Measurements from ENCODE around the gene ARHGAP15.

Gene ARHGAP15

GRCh38 chr2:143312441-143312840 is 183.2 kb downstream of the ARHGAP15 start:
- TF ChIP-seq CTCF (IDR thresholded peaks at IDR 0.05), result no peak
- Mint-ChIP-seq H3K4me3 (no peak overlapping the region), H3K4me1 (peaks cover 3% of the 10 kb centered on the region), H3K36me3 (ENCODE audit: low read depth) (no peaks in the 10 kb centered on the region), H3K27ac (no peak overlapping the region), H3K27me3 (ENCODE audit: low read depth, poor library complexity) (no peaks in the 10 kb centered on the region), H3K9me3 (no peaks in the 10 kb centered on the region)
- no peak for DNase-seq

GRCh38 chr2:143313861-143314260 is 184.6 kb downstream of the ARHGAP15 start:
- Mint-ChIP-seq H3K27me3 (ENCODE audit: low read depth, poor library complexity) (no peaks in the 10 kb centered on the region), H3K36me3 (ENCODE audit: low read depth) (no peaks in the 10 kb centered on the region)
- TF ChIP-seq CTCF (IDR thresholded peaks at IDR 0.05), result no peak

DNA sequence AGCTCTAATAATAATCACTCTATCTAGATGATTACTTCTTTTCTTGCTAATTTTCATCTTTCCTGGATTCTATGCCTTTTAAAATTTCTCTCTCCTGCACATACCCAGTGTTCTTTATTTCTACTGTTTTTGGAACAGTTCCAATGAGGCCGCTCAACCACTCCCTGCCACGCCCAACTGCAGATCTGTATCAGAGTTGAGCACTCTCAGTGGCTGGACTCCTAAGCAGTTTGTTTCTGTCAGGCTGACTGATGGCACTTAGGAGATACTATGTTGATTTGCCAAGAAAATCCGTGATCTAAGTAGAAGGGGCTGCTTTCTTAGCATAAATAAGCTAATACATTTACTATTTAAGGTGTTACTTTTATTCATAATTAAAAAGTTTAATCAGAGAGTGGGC is 192.8 kb downstream of the ARHGAP15 start:
- Mint-ChIP-seq H3K27me3 (ENCODE audit: low read depth, poor library complexity) (no peaks in the 10 kb centered on the region), H3K4me1 (no peaks in the 10 kb centered on the region)

More at GRCh38 chr2:143313861-143314260, 184.6 kb downstream of the ARHGAP15 start:
- no peaks in the 10 kb centered on the region for H3K9me3 Mint-ChIP-seq
- H3K4me1 Mint-ChIP-seq, result peaks cover 3% of the 10 kb centered on the region
- no peak overlapping the region for H3K4me3 Mint-ChIP-seq
- DNase-seq, result no peak
- no peak overlapping the region for H3K27ac Mint-ChIP-seq

DNA sequence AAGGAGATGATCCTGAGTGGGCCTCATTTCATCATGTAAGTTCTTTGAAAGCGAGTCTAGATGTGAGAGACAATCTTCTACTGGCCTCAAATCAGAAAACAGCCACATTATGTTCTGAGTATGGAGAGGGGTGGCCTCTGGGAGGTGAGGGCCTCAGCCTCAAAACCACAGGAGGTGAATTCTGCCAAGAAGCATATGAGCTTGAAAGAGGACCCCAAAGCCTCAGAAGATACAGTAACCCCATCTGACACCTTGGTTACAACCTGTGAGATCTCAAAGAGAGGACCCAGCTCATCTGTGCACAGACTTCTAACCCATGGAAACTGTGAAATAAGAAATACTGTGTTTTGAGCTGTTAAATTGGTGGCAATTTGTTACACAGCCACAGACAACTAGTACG is 200.1 kb downstream of the ARHGAP15 start:
- Mint-ChIP-seq H3K4me1 (no peaks in the 10 kb centered on the region), H3K27me3 (ENCODE audit: low read depth, poor library complexity) (no peaks in the 10 kb centered on the region), H3K4me3 (no peak overlapping the region), H3K36me3 (ENCODE audit: low read depth) (no peaks in the 10 kb centered on the region), H3K9me3 (no peaks in the 10 kb centered on the region), H3K27ac (no peak overlapping the region)
- no peak for DNase-seq
- no peak for TF ChIP-seq CTCF (IDR thresholded peaks at IDR 0.05)

More for the DNA sequence above, 192.8 kb downstream of the ARHGAP15 start:
- Mint-ChIP-seq H3K4me3 (no peak overlapping the region), H3K36me3 (ENCODE audit: low read depth) (no peaks in the 10 kb centered on the region), H3K27ac (no peak overlapping the region), H3K9me3 (no peaks in the 10 kb centered on the region)
- no peak for DNase-seq
- no peak for TF ChIP-seq CTCF (IDR thresholded peaks at IDR 0.05)

GRCh38 chr2:143333168-143333791 is 204.1 kb downstream of the ARHGAP15 start:
- DNase-seq, result no peak
- TF ChIP-seq CTCF (IDR thresholded peaks at IDR 0.05), result no peak
- no peaks in the 10 kb centered on the region for H3K27me3 Mint-ChIP-seq (ENCODE audit: low read depth, poor library complexity)
- H3K36me3 Mint-ChIP-seq (ENCODE audit: low read depth), result no peaks in the 10 kb centered on the region
- no peak overlapping the region for H3K27ac Mint-ChIP-seq
- no peaks in the 10 kb centered on the region for H3K9me3 Mint-ChIP-seq
- no peak overlapping the region for H3K4me3 Mint-ChIP-seq
- no peaks in the 10 kb centered on the region for H3K4me1 Mint-ChIP-seq

- H3K27ac Mint-ChIP-seq, result no peak overlapping the region
- no peaks in the 10 kb centered on the region for H3K4me1 Mint-ChIP-seq
- no peaks in the 10 kb centered on the region for H3K36me3 Mint-ChIP-seq (ENCODE audit: low read depth)
- DNase-seq, result no peak
- TF ChIP-seq CTCF (IDR thresholded peaks at IDR 0.05), result no peak
- H3K9me3 Mint-ChIP-seq, result no peaks in the 10 kb centered on the region
- H3K27me3 Mint-ChIP-seq (ENCODE audit: low read depth, poor library complexity), result no peaks in the 10 kb centered on the region
- no peak overlapping the region for H3K4me3 Mint-ChIP-seq
Measured at GRCh38 chr2:143333847-143334246, 204.6 kb downstream of the ARHGAP15 start.
